Calu3 (cell line): ENCODE results near the gene ST7. TPM values are rescaled to one million over a fixed set of nuclear protein-coding genes. Genes with fewer than 3 reads are reported as not detected.

Source experiments
- BruUV-seq: library from RNA; stranded (reverse); fragments of 400-500 nt; replicated peaks from 2 replicates; lab custom pipeline; 2021; lab: Mats Ljungman, UMichigan
- CTCF ChIA-PET: fragments of 300-600 bp; sonication (Branson Sonifier 250); formaldehyde crosslinking; loops from one replicate; lab custom pipeline; 2022; ENCODE audit warnings: antibody characterized with exemption; lab: Charles Lee
- DNase-seq: peaks from one replicate; pipeline ENCODE4 v3.0.0; 2022
- H3K27ac Mint-ChIP-seq: one replicate; pipeline ENCODE4 v1.8.0; 2022; ENCODE audit warnings: mixed read lengths; ENCODE audit not compliant: unreplicated experiment
- H3K27me3 Mint-ChIP-seq: one replicate; pipeline ENCODE4 v1.8.0; 2022; ENCODE audit warnings: mixed read lengths; ENCODE audit not compliant: unreplicated experiment
- H3K36me3 Mint-ChIP-seq: one replicate; pipeline ENCODE4 v1.8.0; 2022; ENCODE audit warnings: mild to moderate bottlenecking, moderate library complexity, mixed read lengths; ENCODE audit not compliant: insufficient read depth, unreplicated experiment
- H3K4me1 Mint-ChIP-seq: one replicate; pipeline ENCODE4 v1.8.0; 2022; ENCODE audit warnings: mild to moderate bottlenecking, low read depth, mixed read lengths; ENCODE audit not compliant: unreplicated experiment
- H3K4me3 Mint-ChIP-seq: one replicate; pipeline ENCODE4 v1.8.0; 2022; ENCODE audit warnings: mild to moderate bottlenecking, low read depth, moderate library complexity, mixed read lengths; ENCODE audit not compliant: unreplicated experiment
- H3K9me3 Mint-ChIP-seq: one replicate; pipeline ENCODE4 v1.8.0; 2022; ENCODE audit warnings: low read depth, mixed read lengths; ENCODE audit not compliant: unreplicated experiment
- intact Hi-C: fragments of 100-400 bp; cut with micrococcal nuclease; formaldehyde crosslinking; loops from one replicate; pipeline ENCODE4 v1.10.0; 2022; ENCODE audit not compliant: unreplicated experiment
- total RNA-seq: library from RNA; stranded (reverse); gene quantifications from 2 replicates; pipeline ENCODE4 v1.2.3, GENCODE V29; 2022
- TF ChIP-seq, protein P1 (sequence below): fragments of 200-600 bp; IDR thresholded peaks from one replicate; pipeline ENCODE4 v1.8.0; 2022; ENCODE audit warnings: antibody characterized with exemption; ENCODE audit not compliant: unreplicated experiment

Gene ST7
- total RNA-seq, 1 experiment from 2014 or later = 17.7 TPM

GRCh38 chr7:116988363-116988989 lies 35.2 kb downstream of the ST7 start:
- no peak for DNase-seq
- Mint-ChIP-seq H3K27me3 (no peaks in the 10 kb centered on the region), H3K36me3 (no peaks in the 10 kb centered on the region), H3K27ac (no peak overlapping the region), H3K4me1 (peaks cover 2% of the 10 kb centered on the region), H3K4me3 (no peak overlapping the region), H3K9me3 (peaks cover 2% of the 10 kb centered on the region)
- intact Hi-C loops = loop anchor here (1.0 to 5.0 kb wide), 3 partner anchors 58 to 399 kb away; no protein-coding TSS in a partner anchor
- CTCF ChIA-PET = interaction anchor here (0.8 to 1.6 kb wide), 8 partner anchors 46 to 143 kb away, joined by 3 to 9 read pairs (median 6); no protein-coding TSS in a partner anchor
- no TSS peak for BruUV-seq
- TF ChIP-seq, protein P1, sequence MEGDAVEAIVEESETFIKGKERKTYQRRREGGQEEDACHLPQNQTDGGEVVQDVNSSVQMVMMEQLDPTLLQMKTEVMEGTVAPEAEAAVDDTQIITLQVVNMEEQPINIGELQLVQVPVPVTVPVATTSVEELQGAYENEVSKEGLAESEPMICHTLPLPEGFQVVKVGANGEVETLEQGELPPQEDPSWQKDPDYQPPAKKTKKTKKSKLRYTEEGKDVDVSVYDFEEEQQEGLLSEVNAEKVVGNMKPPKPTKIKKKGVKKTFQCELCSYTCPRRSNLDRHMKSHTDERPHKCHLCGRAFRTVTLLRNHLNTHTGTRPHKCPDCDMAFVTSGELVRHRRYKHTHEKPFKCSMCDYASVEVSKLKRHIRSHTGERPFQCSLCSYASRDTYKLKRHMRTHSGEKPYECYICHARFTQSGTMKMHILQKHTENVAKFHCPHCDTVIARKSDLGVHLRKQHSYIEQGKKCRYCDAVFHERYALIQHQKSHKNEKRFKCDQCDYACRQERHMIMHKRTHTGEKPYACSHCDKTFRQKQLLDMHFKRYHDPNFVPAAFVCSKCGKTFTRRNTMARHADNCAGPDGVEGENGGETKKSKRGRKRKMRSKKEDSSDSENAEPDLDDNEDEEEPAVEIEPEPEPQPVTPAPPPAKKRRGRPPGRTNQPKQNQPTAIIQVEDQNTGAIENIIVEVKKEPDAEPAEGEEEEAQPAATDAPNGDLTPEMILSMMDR = no peak

GRCh38 chr7:116990056-116990455 lies 36.8 kb downstream of the ST7 start:
- TF ChIP-seq, protein P1 = no peak
- no peak for DNase-seq
- no peak overlapping the region for H3K4me3 Mint-ChIP-seq
- H3K27ac Mint-ChIP-seq = no peak overlapping the region
- H3K36me3 Mint-ChIP-seq = no peaks in the 10 kb centered on the region
- CTCF ChIA-PET = no interaction called here
- no peaks in the 10 kb centered on the region for H3K27me3 Mint-ChIP-seq
- BruUV-seq = no TSS peak
- intact Hi-C loops = no loop called here
- peaks cover 15% of the 10 kb centered on the region for H3K4me1 Mint-ChIP-seq
- peaks cover 2% of the 10 kb centered on the region for H3K9me3 Mint-ChIP-seq

DNA sequence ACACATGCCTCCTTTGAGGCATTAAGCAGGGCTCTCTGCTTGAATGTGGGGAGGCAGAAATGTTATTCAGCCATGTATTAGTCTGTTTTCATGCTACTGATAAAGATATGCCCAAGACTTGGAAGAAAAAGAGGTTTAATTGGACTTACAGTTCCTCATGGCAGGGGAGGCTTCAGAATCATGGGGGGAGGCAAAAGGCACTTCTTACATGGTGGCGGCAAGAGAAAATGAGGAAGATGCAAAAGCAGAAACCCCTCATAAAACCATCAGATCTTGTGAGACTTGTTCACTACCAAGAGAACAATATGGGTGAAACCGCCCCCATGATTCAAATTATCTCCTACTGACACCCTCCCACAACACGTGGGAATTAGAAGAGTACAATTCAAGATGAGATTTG lies 37.9 kb downstream of the ST7 start:
- CTCF ChIA-PET = no interaction called here
- peaks cover 16% of the 10 kb centered on the region for H3K4me1 Mint-ChIP-seq
- peaks cover 2% of the 10 kb centered on the region for H3K9me3 Mint-ChIP-seq
- no peak overlapping the region for H3K4me3 Mint-ChIP-seq
- H3K27ac Mint-ChIP-seq = no peak overlapping the region
- BruUV-seq = no TSS peak
- DNase-seq = no peak
- intact Hi-C loops = no loop called here
- no peaks in the 10 kb centered on the region for H3K27me3 Mint-ChIP-seq
- no peaks in the 10 kb centered on the region for H3K36me3 Mint-ChIP-seq
- TF ChIP-seq, protein P1 = no peak

- no peaks in the 10 kb centered on the region for H3K27me3 Mint-ChIP-seq
- CTCF ChIA-PET = no interaction called here
- no peaks in the 10 kb centered on the region for H3K36me3 Mint-ChIP-seq
- H3K9me3 Mint-ChIP-seq = peaks cover 2% of the 10 kb centered on the region
- no peak overlapping the region for H3K4me3 Mint-ChIP-seq
- TF ChIP-seq, protein P1 = no peak
- intact Hi-C loops = no loop called here
- no TSS peak for BruUV-seq
- no peak overlapping the region for H3K27ac Mint-ChIP-seq
- peaks cover 16% of the 10 kb centered on the region for H3K4me1 Mint-ChIP-seq
- DNase-seq = no peak
Observed at GRCh38 chr7:116994611-116995010, 41.3 kb downstream of the ST7 start.
